ENCODE data around the gene CCNE1. TPM values are rescaled to one million over a fixed set of nuclear protein-coding genes. Genes with fewer than 3 reads are reported as not detected.

The CCNE1 gene
- 1 to 10 TPM; 1.6 to 8.0 TPM for total RNA-seq

DNA sequence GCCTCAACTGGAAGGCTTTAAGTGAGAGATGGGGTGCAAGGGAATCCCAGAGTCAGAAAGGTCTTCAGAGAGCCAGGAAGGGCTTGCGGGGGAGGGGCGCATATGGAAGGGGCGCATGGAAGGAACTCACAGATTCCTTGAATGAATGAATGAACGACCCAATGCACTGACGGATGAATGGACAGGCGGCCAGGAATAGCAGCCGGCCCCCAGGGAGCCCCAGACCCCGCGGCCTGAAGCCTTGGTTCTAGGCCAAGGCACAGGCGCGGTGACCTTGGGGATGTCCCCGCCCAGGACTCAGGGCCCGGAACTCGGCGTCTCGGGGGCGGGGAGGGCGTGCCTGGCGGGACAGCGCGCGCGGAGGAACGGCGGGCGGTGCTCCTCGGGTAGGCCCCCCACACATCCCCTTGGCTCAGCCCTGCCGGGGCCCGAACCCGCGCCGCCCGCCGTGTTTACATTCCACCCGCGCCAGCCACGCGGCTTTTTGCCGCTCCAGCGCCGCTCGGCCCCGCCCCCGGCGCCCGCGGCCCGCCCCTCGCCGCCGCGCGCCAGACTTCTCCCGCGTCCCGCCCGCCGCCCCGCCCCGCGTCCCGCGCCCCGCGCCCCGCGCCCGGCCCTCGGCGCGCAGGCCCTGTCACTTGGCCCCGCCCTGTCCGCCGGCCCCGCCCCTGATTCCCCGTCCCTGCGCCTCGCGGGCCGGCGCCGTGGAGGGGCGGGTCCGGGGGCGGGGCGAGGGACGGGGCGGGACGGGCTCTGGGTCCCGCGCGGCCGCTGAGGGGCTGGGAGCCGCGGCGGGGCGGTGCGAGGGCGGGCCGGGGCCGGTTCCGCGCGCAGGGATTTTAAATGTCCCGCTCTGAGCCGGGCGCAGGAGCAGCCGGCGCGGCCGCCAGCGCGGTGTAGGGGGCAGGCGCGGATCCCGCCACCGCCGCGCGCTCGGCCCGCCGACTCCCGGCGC is at the start of gene CCNE1:
CCNE1 (plus strand) TSS at position 867 of the 955 bp plus-strand sequence. CDS start 565 bp downstream, outside the sequence.
- TF ChIP-seq POLR2AphosphoS5 (IDR thresholded peaks at IDR 0.05) (no peak), POLR2A (IDR thresholded peaks at IDR 0.05) (no peak), CTCF (IDR thresholded peaks at IDR 0.05) (no peak)
- no peaks in the 10 kb centered on the region for H3K27me3 ChIP-seq (replicated peaks; ENCODE audit: insufficient read depth)
- peak; percentile 88 for DNase-seq (ENCODE audit: low spot score)

GRCh38 chr19:29763196-29763595 is 48.6 kb upstream of the CCNE1 start:
- no peak for TF ChIP-seq POLR2A (IDR thresholded peaks at IDR 0.05)
- TF ChIP-seq POLR2AphosphoS5 (IDR thresholded peaks at IDR 0.05) = no peak
- TF ChIP-seq CTCF (IDR thresholded peaks at IDR 0.05) = no peak
- Histone ChIP-seq H3K4me3 (no peak overlapping the region), H3K27me3 (replicated peaks; ENCODE audit: insufficient read depth) (peaks cover 2% of the 10 kb centered on the region), H3K27ac (no peak overlapping the region), H3K9me3 (no peaks in the 10 kb centered on the region), H3K4me1 (replicated peaks) (no peaks in the 10 kb centered on the region), H3K36me3 (no peaks in the 10 kb centered on the region)
- intact Hi-C loops (cut with DNase I) = no loop called here
- DNase-seq (ENCODE audit: low spot score) = no peak
- WGBS = 79% methylated on average over 4 of the region's 4 CpGs

More for the DNA sequence above, at the start of gene CCNE1:
- Histone ChIP-seq H3K36me3 (no peaks in the 10 kb centered on the region), H3K9me3 (no peaks in the 10 kb centered on the region), H3K4me1 (replicated peaks) (no peaks in the 10 kb centered on the region), H3K27ac (peak within 1 kb of the TSS in 1 of 2 donors; percentile 13), H3K4me3 (peak within 1 kb of the TSS; percentile 49 to 51)
- 12% methylated on average over 18 of the region's 125 CpGs for WGBS
- intact Hi-C loops (cut with DNase I) = loop anchor here (2.0 kb wide), 1 partner anchor 33 kb away; no protein-coding TSS in a partner anchor

DNA sequence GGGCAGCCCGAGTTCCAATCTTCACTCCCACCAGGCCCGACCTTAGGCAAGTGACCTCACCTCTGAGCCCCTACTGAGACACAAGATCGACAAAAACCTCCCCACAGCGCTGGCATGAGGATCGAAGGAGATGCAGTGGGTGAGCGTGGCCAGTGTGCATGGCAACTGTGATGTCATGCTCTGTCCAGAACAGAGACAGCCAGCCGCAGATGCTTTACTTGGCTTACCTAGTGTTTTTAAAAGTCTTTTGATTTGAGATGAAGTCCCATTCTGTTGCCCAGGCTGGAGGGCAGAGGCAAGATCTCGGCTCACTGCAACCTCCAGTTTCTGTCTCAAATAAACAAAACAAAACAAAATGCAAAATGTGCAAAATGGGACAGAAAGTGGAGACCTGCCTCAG is 47.4 kb upstream of the CCNE1 start:
- Histone ChIP-seq H3K4me1 (replicated peaks) (no peaks in the 10 kb centered on the region), H3K27me3 (replicated peaks; ENCODE audit: insufficient read depth) (peaks cover 2% of the 10 kb centered on the region), H3K27ac (no peak overlapping the region), H3K9me3 (no peaks in the 10 kb centered on the region), H3K4me3 (no peak overlapping the region), H3K36me3 (no peaks in the 10 kb centered on the region)
- WGBS = 90% methylated on average over 8 of the region's 8 CpGs
- no peak for DNase-seq (ENCODE audit: low spot score)
- TF ChIP-seq CTCF (IDR thresholded peaks at IDR 0.05) = no peak
- TF ChIP-seq POLR2AphosphoS5 (IDR thresholded peaks at IDR 0.05) = no peak
- intact Hi-C loops (cut with DNase I) = no loop called here

DNA sequence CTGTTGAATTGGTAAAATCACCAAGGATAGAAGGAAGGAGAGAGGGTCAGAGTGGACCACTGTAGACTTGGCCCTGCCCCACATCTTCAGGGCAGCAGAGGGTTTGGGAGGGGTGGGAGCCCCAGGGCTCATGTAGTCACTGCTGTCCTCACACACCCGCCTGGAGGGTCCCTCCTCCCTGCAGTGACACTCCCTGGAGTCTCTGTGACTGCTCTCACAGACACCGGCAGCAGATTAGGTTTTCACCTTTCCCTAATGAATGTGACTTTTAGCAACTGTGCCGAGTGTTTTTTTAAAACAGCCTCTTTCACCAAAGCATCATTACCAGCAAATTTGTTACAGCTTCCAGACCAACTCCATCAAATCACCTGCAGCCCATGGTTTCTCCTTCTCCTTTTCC is 45.7 kb upstream of the CCNE1 start:
- no peaks in the 10 kb centered on the region for H3K9me3 ChIP-seq
- intact Hi-C loops (cut with DNase I) = no loop called here
- WGBS = 38% methylated on average over 3 of the region's 3 CpGs
- H3K36me3 ChIP-seq = no peaks in the 10 kb centered on the region
- no peaks in the 10 kb centered on the region for H3K4me1 ChIP-seq (replicated peaks)
- no peak for DNase-seq (ENCODE audit: low spot score)
- H3K4me3 ChIP-seq = no peak overlapping the region
- H3K27me3 ChIP-seq (replicated peaks; ENCODE audit: insufficient read depth) = peaks cover 2% of the 10 kb centered on the region
- H3K27ac ChIP-seq = no peak overlapping the region
- no peak for TF ChIP-seq POLR2A (IDR thresholded peaks at IDR 0.05)
- TF ChIP-seq POLR2AphosphoS5 (IDR thresholded peaks at IDR 0.05) = no peak
- no peak for TF ChIP-seq CTCF (IDR thresholded peaks at IDR 0.05)
